ENCODE measurements around the gene SYNDIG1. TPM values are rescaled to one million over a fixed set of nuclear protein-coding genes. Genes with fewer than 3 reads are reported as not detected.

SYNDIG1 gene
- total and polyA plus RNA-seq, 2 of the 4 experiments (the other 2 are of a cell fraction) = not detected

DNA sequence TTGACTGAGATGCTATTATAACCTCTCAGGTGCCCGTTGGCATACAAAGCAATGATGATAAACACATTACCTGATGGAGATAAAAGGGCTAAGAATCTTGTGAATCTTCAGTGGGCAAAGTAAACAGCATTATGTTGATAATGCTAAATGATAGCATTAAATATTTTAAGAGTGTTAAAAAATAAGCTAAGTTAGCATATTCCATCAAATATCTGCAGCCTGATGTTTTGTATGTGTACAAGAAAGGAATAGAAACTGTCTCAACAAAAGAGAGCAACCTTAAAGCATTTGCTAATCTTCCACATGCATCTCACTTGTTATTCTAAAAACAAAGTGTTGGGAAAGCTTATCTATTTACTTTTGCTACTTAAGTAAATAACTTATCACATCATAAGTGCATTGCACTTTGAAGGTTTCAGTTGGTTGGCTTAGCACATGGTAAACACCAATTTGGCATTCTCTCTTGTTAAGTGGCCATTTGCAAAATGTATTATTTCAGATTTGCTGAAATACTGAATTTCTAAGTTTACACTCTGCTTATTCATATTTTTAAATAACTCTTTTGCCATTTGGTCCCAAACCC, 151.6 kb downstream of the SYNDIG1 start:
- Histone ChIP-seq H4K91ac (ENCODE audit: insufficient read depth, low read depth, low read length) (no peak overlapping the region), H2AK9ac (replicated peaks; ENCODE audit: low read depth, low read length, poor library complexity) (no peak overlapping the region), H3K18ac (ENCODE audit: low read depth, low read length) (no peak overlapping the region), H2BK5ac (ENCODE audit: low read depth, low read length, poor library complexity, severe bottlenecking) (no peak overlapping the region), H4K8ac (ENCODE audit: low read depth in 2 of 2, low read length in 2 of 2) (no peak overlapping the region), H2BK120ac (ENCODE audit: low read depth, low read length) (no peak overlapping the region), H2AFZ (replicated peaks; ENCODE audit: low read length, poor library complexity) (no peak overlapping the region), H3K56ac (ENCODE audit: extremely low read depth, insufficient read depth, low read length) (no peak overlapping the region), H3K79me1 (ENCODE audit: low read depth in 1 of 2, low read length in 2 of 2) (no peaks in the 10 kb centered on the region), H3K9ac (ENCODE audit: low read depth, low read length) (no peak overlapping the region), H4K20me1 (ENCODE audit: insufficient read depth, low read length) (no peaks in the 10 kb centered on the region), H3K4ac (ENCODE audit: low read depth, low read length) (no peak overlapping the region), H3K27ac (ENCODE audit: insufficient read depth, low read length) (no peak overlapping the region), H3K14ac (replicated peaks; ENCODE audit: low read depth, low read length) (no peak overlapping the region), H3K4me1 (ENCODE audit: control insufficient read depth, insufficient read depth, low read length) (no peaks in the 10 kb centered on the region), H3K4me3 (ENCODE audit: insufficient read depth, low read depth, low read length) (no peak overlapping the region), H3K4me2 (ENCODE audit: low read depth, low read length) (no peak overlapping the region), H3K27me3 (ENCODE audit: control insufficient read depth, insufficient read depth, low read length) (peaks cover 22% of the 10 kb centered on the region), H2BK20ac (ENCODE audit: low read depth, low read length) (no peak overlapping the region), H3K9me3 (ENCODE audit: control insufficient read depth, insufficient read depth, low read length) (no peaks in the 10 kb centered on the region), H3K36me3 (ENCODE audit: control insufficient read depth, insufficient read depth, low read length) (no peaks in the 10 kb centered on the region), H3K9me1 (ENCODE audit: insufficient read depth, low read length) (no peaks in the 10 kb centered on the region), H2BK15ac (ENCODE audit: low read depth, low read length) (no peak overlapping the region), H3K23ac (ENCODE audit: low read depth, low read length) (no peak overlapping the region), H4K5ac (ENCODE audit: low read depth, low read length) (no peak overlapping the region), H2AK5ac (ENCODE audit: low read depth, low read length) (no peak overlapping the region)
- WGBS, 2 experiments (ENCODE audit: extremely low coverage in 2 of 2, insufficient read length in 1 of 2) = no CpG with 5 or more reads among the region's 1 CpG
- ChIA-PET CTCF (no interaction called here), POLR2A (ENCODE audit: unreplicated experiment) (no interaction called here)
- ATAC-seq (ENCODE audit: low read depth) (no peak), DNase-seq (no peak)
- intact Hi-C loops (cut with micrococcal nuclease) (no loop called here), dilution Hi-C loops (cut with HindIII; ENCODE audit: low sequenced_read_pairs, unreplicated experiment) (no loop called here), in situ Hi-C loops (cut with MboI; ENCODE audit: low sequenced_read_pairs) (no loop called here)
- TF ChIP-seq MAFK (IDR thresholded peaks at IDR 0.05; ENCODE audit: low read depth, low read length) (no peak), CTCF (conservative IDR thresholded peaks at IDR 0.05; ENCODE audit: low read depth, low read length) (no peak), USF2 (IDR thresholded peaks at IDR 0.05; ENCODE audit: low read depth, low read length) (no peak), RCOR1 (IDR thresholded peaks at IDR 0.05; ENCODE audit: insufficient replicate concordance, low read length) (no peak)
- BruUV-seq (replicated peaks) = no TSS peak

All from IMR-90 (cell line).